GM21381 (cell line): Measurements from ENCODE around the gene NELFA.

ENCODE experiments used
- ATAC-seq: cut with Tn5 transposase; IDR thresholded peaks from one replicate; pipeline ENCODE4 v1.9.1; 2021; ENCODE audit warnings: mild to moderate bottlenecking, moderate library complexity; ENCODE audit not compliant: unreplicated experiment

NELFA gene

DNA sequence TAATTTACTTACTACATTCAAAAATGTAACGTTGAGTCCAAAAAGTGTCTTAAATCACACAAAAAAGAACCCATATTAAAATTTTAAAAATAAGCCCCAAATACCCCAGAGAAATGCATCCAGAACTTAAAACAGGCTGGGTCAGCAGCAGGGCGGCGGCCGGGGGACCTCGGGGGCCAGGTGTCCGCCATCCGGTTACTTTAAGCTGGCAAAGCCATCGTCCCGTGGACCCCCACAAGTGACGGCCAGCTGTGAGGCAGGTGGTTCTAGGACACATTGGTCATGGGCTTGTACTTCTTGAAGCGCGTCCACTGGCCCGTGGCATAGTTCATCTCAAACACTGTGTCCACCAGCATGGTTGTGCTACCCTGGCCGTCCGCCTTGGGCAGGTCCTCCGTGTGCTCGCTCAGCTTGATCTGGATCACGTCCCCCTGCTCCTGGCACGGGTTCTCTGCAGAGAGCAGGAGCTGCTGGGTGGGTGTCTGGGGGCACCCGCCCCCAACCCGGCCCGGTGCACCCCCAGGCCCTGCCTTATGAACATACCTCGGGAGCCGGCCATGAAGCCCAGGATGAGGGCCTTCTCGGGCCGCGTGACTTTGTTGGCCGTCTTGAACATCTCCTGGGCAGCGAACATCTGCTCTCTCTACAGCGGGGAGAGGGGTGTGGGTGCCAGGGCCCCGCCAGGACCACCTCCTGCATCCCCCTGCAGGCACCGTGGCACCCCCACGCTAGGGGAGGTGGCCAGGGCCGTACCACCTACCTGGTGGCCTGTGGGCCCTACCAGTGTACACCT, 25.5 kb downstream of the NELFA start:
- no peak for ATAC-seq

GRCh38 chr4:1982124-1983052, 26.4 kb downstream of the NELFA start:
- no peak for ATAC-seq

DNA sequence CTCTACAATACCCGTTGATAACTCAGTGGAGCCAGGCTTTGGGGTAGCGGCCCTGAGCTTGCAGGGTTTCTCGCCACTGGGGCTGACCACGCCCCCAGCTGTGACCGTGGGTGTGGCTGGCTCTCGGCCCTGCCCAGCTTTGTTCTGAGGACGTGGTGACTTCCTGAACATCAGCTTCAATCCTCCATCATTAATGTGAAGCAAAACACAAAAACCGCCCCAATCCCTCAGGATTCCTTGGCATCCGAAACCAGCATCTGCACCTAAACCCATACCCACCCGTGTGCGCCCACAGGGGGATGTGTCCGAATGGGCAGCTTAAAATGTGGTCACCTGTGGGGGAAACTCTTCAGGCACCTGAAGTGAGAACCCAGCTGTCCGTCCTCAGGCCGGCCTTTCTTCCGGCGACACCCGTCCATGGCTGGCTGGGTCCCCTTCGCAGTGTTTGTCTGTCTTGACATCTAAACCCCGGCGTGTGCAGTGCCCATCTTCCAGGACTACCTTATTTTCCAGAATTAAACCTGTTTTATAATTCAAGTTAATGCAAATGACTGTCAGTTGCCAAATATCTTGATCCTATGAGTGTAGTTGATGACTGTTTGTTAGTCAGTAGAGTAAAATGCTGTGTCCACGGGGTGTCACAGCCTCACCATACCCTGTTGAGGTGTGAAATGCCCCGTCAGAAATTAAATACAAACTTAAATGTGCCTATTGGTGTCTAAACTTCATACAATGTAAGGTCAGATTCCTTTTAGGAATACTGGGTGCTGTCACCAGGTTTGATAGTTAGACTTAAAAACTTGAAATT, 27.3 kb downstream of the NELFA start:
- ATAC-seq = no peak

DNA sequence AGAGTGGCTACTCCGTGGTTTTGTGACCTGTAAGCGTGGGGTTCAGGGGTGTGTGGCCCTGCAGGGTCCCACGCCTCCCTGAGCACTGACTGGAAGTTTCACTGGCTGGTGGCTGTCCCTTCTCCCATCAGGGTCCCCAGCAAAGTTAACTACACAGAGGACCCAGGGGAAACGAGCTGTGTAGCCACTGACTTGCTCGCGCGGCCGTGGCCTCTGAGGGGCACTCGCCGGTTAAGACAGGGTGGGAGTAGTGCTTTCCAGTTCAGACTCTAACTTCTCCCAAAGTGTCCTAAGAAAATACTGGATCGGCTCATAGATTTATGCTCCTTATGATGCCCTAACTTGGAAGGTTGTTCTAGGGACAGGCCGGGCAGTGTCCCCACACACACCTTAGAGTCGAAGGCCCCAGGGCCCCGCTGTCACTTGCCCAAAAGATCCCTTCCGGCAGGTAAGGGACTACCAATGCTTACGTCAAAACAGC, 28.2 kb downstream of the NELFA start:
- no peak for ATAC-seq

- ATAC-seq = no peak
These were observed 29.1 kb downstream of the NELFA start for GRCh38 chr4:1979477-1980196.

DNA sequence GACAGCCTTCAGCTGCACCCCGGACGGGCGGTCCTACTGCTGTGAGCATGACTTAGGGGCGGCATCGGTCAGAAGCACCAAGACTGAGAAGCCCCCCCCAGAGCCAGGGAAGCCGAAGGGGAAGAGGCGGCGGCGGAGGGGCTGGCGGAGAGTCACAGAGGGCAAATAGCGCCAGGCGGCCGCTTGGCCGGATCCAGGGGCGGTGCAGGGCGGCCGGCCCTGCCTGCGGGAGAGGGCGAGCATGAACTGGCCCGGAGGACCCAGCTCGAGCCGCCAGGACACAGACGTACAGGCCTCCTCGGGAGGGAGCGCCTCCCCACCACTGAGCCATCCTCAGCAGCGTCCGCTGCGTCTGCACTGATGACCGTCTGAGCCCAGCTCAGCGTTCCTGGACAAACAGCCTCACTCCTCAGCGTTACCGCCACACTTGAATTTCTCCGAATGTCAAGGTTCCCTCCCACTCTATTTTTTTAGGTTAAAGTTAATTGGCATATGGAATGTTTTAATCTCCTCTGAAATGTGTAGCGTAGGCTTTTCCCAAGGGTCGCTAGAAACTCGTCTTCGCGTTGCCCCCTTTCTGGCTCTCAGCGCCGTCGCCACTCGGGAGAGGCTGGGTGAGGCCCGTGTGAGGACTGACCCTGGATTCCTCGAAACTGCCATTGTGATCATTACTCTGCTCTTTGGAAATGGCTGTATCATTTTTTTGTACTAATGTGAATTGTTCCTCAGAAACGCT, 29.9 kb downstream of the NELFA start:
- no peak for ATAC-seq

GRCh38 chr4:1978226-1978625, 30.5 kb downstream of the NELFA start:
- no peak for ATAC-seq

GRCh38 chr4:1976416-1977352, 32.1 kb downstream of the NELFA start:
- ATAC-seq = no peak

DNA sequence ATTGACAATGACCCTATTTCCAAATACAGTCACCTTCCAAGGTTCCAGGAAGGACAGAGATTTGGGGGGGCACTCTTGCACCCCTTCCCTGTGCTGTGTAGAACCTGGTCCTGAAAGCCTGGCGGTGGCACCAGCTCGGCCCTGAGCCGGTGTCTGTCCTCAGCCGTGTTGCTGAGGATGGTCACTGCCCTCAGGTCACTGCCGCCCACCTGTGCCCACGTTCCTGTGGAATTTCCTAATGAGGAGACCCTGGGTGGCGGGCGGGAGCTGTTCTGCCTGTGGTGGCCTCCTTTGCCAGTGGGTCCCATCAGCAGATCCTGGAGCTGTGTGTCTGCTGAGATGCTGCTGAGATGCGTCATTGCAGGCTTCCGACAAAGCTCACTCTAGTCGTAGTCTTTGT, 32.9 kb downstream of the NELFA start:
- ATAC-seq = no peak

GRCh38 chr4:1975391-1975801, 33.4 kb downstream of the NELFA start:
- no peak for ATAC-seq

DNA sequence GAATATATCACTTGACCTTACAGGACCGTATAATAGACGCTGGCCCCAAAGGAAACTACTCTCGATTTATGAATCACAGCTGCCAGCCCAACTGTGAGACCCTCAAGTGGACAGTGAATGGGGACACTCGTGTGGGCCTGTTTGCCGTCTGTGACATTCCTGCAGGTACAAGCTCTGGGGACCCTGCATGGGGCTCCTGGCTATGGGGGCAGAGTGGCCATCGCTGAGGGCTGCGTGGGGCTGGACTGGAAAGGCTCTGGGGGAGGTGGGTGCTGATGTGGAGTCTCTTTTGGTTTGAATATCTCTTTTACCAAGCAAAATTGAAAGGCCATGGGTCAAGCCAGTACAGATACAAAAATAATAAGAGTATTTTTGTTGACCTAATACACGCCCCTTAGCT, 33.9 kb downstream of the NELFA start:
- ATAC-seq = no peak

DNA sequence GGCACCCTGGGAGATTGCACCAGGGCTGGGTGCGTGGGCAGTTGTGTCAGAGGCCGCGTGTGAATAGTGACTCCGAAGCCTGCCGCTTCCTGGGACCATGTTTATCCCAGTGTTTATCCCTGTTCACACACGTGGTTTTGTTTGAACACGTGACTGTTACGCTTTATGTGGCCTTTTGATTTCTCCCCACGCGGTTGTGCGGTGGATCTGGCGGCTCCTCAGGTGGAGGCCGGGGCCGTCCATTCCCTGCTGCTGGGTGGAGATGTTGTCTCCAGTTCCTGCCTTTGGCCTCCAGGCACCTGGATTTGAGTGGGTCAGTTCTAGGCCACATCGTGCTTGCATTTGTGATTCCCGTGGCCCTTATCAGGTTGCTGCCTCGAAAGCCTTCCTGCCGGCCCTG, 35.1 kb downstream of the NELFA start:
- ATAC-seq = no peak

DNA sequence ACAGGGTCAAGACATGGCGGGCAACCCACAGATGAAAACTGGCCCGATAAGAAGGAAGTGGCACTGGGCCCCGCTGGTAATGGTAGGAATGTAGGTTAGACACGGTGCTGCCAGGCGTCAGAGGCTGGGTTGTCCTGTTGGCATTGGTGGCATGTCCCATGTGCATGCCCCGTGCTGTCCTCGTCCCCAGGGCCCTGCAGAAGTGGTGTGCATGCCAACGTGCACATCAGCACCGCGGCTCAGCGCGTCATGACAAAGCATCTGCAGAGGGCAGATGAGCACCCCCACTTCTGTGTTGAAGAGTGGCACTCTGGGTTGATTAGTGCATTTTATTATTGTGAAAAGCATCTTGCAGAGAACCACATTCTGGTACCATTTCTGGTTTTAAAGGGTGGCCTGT, 35.6 kb downstream of the NELFA start:
- no peak for ATAC-seq

DNA sequence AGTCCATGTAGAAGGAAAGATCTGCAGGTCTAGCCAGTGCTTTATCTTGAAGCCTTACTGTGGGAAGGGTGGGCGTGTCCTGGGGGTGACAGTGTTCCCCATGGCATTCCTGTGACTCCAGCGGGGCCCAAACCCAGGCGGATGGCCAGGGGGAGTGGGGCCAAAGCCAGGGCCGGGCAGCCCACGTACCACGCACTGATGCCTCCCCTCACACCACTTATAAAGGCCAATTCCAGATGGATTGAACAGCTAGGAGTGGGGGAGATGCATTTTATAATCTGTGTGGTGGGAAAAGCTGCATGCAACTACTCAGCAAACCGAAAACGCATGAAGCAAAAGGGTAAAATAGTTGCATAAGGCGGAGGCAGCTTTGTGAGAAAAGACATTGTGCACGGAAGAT, 36.4 kb downstream of the NELFA start:
- no peak for ATAC-seq

GRCh38 chr4:1971456-1972200, 37.1 kb downstream of the NELFA start:
- ATAC-seq = no peak

DNA sequence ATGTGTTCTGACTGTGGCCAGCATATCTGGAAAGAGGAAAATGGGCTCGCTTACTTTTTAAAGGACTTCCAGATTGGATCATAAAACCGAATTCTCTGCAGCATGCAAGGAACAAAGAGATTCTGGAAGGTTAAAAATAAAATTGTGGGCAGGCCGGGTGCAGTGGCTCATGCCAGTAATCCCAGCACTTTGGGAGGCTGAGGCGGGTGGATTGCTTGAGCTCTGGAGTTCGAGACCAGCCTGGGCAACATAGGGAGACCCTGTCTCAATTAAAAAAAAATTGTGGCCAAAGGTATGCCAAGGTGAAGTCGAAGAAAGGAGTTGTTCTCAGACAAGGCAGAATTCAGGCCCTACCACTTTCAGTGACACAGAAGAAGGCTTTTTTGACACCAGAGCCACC, 37.8 kb downstream of the NELFA start:
- no peak for ATAC-seq

GRCh38 chr4:1969928-1970723, 38.6 kb downstream of the NELFA start:
- ATAC-seq = no peak
